Heart left ventricle (tissue), 13 donors: Measurements from ENCODE around the gene MSX2.

Experiments used
- CTCF ChIP-seq, 12 donors: fragments of 200-600 bp; sonication (generic) in 4 of 12; IDR thresholded peaks; one replicate each; pipeline versions ENCODE4 v1.5.0 to v1.8.0; 2018 to 2022; ENCODE audit warnings: antibody characterized with exemption in 12 of 12, mild to moderate bottlenecking in 5 of 12
- POLR2A ChIP-seq, 2 donors: fragments of 450-650 bp; IDR thresholded peaks; one replicate each; pipeline ENCODE4 v1.6.1; 2017; ENCODE audit warnings: antibody characterized with exemption in 2 of 2, mild to moderate bottlenecking in 2 of 2, moderate library complexity in 2 of 2
- donor health status: ischemic (EF 13 %, LVEDD 7.1; RV severe dilation, severe dysfunction).
- donor health status: DM: no; HTN: yes; CAD: no.
- donor health status: DM: no; HTN: no; CAD: no.
- donor health status: ischemic (EF 25% LVEDD 6.9; RV normal size, moderate dysfunction).
- donor health status: ischemic (EF 25% LVEDD 5.7; RV mildly dilated, moderate dysfunction).
- donor health status: ischemic (EF 35%, LVEDD 5.7; RV mildly dilated, moderate dysfunction).
- donor health status: nonischemic (EF 11% LVEDD 7.7; RV severe dilation, severe dysfunction).
- donor health status: DM: yes; HTN: yes; CAD: no.
- donor health status: PGD.
- donor health status: ischemic (EF 29% LVEDD 5.4; RV normal size, mild dysfunction).
- donor health status: nonischemic (EF 23%, LVEDD 6.1; RV moderate dilation, normal function).

- no peak for TF ChIP-seq CTCF (IDR thresholded peaks at IDR 0.05)
- no peak for TF ChIP-seq POLR2A (IDR thresholded peaks at IDR 0.05)
Observed at GRCh38 chr5:174708476-174709207, 15.7 kb upstream of the MSX2 start.
